T-helper 2 cell (primary cell): Measurements from ENCODE around the gene MAP4.
A peak's percentile ranks its signal among the peaks of the same experiment; 100 is the strongest.

Experiments
- DNase-seq, 5 experiments: peaks; one replicate each; pipeline versions ENCODE4 v3.0.0 to v3.0.0-alpha.2; 2012 to 2022

MAP4 gene

DNA sequence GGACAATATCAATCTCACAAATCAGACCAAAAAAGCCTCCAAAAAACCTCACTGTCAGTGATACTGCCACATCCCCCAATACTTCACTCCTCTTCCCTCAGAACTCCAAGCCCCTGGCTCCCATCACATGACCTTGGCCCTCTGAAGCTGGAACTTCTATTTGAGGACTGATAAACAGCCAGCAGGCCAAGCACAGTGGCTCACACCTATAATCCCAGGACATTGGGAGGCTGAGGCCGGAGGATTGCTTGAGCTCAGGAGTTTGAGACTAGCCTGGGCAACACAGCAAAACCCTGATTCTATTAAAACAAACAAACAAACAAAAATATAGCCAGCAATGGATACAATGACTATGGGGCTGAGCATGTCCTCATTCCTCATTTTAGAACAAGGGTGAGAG is 55.2 kb downstream of the MAP4 start:
- no peak for DNase-seq

DNA sequence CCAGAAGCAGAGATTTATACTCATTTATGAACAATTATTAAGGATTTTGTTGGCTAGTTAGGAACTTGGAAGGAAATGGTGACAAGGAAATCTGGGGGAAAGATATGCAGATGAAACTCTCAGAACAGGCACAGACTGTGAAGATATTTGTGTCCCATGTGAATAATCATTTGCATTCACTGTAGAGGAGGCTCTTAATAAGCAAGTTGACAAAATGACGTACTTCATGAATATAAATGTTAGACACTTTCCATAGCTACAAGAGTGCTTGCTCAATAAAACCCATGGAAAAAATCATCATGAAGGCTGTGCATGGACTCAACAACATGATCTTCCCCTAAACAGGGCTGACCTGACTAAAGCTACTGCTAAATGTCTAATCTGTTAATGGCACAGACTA is 59.7 kb downstream of the MAP4 start:
- no peak for DNase-seq

DNA sequence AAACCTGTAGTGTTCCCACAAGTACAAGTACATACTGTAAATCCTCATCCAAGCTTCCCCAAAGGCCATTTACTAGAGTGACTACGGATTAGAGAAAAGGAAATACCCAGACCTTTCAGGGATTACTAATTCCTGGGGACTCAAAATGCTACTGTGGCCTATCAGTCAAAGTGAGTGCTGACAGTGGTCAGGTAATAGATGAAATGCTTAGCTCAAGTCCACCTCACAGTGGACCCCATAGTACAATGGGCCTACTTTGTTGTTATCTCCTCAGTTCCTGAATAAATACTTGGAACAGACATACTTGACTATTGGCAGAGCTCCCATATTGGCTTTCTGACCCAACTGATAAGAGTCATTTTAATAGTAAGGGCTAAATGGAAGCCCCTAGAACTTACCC is 61.6 kb downstream of the MAP4 start:
- DNase-seq = no peak

DNA sequence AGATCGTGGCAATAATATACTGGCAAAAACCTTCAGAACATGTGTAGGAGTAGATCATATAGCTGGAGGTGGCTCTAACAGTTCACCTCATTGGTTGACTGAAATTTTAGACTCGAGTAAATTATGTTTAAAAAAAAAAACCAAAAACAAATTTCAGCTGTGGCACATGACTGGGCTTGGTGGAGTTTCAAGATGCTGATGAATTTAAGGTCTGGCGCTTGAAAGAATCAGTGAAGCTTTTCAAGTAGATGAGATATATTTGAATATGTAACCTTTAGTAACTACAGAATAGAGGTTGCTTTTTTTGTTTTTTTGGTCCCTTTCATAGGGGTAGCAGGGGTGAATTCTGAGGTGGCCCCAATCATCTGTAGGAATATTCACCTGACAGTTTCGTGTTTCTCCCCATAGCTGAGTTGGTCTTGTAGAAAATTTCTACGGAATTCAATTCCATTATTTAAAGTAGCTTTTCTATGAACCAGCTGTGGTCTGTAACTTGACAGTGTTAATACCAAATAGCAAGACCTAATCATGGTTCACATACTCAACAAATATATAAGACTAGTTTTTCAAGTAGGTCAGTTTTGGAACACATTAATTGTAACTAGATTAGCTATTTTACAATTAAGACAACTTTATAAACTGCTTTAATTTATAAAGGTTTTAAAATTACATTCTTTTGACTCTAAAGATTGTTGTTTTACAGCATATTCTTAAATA is 65.6 kb downstream of the MAP4 start:
- no peak for DNase-seq

DNA sequence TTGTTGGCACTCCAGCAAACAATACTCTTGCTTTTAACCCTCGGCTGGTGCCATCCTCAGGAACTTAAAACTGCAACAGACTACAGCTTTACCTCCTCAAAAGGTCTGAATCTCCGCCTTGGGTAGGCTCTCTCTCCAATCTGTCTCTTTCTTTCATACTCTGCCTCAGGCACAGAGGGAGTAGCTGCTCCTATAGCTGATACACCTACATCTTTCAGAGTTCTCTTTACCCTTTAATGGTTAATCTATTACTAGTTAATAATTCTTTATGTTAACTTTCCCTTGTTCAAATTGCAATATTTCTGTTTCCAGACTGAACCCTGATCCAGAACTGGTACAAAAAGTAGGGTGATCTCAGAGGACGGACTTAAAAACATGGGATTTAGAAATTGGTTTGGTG is 66.2 kb downstream of the MAP4 start:
- DNase-seq = no peak

DNA sequence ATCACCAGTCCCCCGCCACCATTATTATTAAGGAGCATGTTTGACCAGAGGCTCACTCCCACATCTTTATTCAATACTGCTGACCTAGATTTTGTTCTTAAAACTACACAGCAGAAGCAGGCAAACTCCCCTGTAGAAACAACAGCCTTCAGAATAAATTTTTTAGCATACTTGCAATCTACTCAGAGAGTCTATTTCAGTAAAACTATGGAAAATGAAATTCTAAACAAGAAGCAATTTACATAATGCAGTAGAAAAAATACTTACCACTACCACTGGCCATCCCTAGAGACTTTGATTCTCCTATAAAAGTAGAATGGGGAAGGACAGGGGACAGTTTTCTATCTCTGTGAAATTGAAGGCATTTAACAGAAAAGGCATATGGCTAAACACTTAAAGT is 76.0 kb downstream of the MAP4 start:
- no peak for DNase-seq

DNA sequence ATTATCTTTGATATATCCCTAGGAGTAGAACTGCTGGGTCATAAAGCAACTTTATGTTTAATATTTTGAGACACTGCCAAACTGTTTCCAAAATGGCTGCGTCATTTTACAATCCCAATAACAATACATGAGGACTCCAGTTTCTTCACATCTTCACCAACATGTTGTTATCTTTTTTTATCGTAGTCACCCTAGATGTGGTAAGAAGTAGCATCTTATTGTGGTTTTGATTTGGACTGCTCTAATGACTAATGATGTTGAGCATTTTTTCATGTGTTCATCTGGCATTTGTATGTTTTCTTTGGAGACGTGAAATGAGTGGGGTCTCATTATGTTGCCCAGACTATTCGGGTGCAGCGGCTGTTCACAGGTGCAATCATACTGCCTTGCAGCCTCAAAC is 83.8 kb downstream of the MAP4 start:
- peak in 1 of 5 experiments; percentile 32 for DNase-seq

DNA sequence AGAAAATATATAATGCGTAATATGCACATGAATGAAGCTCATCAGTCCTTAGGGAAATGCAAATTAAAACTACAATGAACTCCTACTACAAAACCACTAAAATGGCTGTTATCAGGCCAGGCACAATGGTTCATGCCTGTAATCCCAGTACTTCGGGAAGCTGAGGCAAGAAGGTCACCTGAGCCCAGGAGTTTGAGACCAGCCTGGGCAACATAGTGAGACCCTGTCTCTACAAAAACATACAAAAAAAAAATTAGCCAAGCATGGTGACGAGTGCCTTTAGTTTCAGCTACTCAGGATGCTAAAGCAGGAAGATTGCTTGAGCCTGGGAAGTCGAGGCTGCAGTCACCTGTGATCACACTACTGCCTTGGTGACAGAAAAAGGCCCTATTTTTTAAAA is 85.2 kb downstream of the MAP4 start:
- DNase-seq = no peak

DNA sequence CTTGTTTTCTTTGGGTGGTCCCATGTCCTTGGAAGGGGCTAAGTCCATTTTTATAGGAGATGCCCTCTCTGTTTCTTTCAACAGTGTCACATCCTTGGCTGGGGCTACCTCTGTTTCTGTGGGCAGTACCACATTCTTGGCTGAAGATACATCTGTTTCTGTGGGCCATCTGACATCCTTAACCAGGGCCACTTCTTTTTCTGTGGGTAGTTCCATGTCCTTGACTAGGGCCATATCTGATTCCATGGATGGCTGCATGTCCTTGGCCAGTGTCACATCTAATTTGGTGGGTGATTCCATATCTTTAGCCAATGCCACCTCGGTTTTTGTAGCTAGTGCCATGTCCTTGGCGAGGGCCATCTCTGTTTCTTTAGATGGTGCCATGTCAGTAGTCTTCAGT is 99.5 kb downstream of the MAP4 start:
- DNase-seq = no peak

DNA sequence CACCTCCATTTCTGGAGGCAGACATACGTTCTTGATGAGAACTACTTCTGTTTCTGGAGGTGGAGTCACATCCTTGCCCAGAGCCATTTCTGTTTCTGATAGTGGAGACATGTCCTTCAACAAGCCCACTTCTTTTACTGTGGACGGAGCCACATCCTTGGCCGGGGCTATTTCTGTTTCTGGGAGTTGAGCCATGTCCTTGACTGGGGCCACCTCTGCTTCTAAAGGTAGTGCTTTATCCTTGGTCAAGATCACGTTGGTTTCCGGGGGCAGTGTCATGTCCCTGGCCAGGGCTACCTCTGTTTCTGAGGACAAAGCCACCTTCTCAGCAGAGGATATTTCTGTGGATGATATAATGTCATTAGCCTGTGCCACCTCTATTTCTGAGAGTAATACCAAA is 100.0 kb downstream of the MAP4 start:
- no peak for DNase-seq

DNA sequence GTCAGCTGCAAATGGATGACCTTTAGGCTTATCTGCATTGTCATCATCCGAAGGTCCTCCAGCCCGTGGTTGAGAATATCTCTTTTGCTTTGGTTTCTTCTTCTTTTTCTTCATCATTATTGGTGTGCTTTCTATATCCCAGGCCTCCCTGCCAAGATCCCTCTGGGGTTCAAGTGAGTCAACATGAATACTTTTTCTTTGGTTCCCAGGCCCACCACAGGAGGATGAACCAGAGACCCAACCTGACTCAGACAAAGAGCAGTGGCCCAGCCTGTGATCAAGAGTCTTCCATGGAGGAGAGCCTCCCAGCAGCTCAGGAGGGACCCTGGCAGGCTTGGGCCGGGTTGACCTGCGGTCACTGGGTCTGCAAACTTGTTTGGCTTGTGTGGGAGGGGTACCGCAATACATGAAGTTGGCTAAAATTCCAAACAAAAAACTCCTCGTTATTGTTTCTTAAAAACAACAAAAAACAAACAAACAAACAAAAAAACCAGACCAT is 104.2 kb downstream of the MAP4 start:
- DNase-seq = no peak

DNA sequence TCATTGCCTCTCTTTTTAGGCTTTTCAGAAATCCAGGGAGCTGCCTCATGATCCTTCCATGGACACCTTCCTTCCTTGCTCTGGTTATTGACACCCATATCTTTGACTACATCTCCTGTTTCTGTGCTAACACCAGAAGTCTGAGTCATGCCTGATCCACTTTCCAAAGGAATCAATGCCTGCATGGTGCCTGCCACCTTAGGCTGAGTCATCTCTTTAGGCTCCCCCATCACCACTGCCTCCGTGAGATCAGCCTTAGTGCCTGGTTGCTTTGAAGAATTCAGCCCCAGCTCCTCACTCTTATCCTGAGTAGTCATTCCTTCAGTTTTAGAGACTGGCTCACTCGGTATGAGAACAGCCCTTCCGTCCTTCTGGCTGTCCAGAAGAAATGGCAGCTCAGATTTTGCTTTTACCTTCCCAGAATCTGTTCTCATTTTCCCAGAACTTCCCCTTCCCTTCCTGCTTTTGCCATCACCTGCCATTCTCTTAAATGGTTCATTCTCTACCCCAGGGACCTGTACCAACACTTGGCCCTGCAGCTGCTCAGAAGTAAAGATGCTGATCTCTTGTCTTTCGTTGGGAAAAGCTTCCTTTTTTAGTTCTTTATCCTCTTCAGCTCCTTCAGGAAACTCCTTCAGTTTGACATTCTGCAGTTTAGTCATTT is 105.3 kb downstream of the MAP4 start:
- DNase-seq = no peak

DNA sequence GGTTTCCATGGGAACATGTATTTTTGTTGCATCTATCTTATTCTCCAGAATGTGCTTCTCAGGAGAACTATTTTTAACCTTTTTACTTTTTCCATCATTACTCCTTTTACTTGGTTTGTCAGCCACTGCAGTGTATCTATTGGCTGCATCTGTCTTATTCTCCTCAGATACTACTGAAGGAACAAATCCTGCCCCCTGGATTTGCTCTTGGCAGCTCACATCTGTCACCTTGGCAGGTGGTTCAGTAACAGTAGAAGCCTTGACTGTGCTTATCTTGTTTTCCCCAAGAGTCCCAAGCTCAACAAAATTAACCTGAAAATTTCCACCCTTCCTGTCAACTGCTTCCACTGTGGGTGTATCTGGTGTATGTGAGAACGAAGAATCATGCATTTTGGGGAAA is 106.0 kb downstream of the MAP4 start:
- DNase-seq = no peak

DNA sequence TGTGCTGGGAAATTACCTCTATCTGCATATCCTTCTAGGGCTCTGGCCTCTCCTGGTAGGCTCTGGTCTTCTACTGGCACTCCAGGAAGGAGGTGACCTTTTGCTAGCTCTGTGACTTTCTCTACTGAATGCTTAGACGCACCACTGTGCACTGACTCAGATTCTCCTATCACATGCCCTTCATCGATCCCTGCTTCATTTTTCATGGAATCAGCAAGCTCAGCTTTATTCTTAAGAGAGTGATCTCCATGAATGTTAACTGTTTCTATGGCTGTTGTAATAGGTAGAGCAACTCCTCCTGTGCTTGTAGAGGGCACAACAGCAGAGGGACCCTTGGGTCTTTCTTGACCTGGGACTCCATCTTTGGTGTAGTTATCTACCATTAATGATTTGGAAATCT is 106.6 kb downstream of the MAP4 start:
- no peak for DNase-seq

DNA sequence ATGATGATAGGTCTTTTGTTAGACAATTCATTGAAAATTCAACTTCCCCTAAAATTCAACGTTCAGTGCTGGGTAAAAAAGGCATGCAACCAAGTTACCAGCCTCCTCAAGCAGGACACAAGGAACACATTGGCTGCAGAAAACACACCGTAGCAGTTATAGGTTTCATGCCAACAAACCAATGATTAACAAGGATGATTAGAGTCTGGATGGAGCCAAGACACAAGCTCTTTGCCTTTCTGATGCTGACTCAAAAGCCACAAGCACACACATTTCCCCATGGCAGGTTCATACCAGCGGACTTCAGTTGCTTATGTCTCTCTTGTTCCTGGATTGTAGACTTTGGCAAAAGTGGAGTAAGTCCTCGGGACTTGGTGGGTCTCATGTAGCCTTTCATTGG is 107.5 kb downstream of the MAP4 start:
- no peak for DNase-seq

DNA sequence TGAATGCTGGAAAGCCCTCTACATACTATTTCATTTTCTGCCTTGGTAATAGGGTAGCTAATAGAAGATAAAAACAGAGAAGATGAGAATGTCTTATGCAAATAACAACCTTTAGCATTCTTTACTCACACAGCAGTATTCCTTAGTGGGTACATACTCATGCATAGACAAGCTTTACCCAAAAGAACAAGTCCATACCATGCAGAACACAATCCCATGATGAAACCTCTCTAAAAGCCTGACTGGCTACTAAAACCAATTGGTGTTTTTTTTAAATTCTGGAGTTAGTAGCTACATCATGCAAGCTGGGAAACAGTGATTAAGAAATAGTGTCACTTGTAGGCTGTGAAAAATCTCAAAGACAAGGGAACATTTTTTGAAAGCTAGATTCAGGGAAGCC is 108.4 kb downstream of the MAP4 start:
- DNase-seq = no peak

DNA sequence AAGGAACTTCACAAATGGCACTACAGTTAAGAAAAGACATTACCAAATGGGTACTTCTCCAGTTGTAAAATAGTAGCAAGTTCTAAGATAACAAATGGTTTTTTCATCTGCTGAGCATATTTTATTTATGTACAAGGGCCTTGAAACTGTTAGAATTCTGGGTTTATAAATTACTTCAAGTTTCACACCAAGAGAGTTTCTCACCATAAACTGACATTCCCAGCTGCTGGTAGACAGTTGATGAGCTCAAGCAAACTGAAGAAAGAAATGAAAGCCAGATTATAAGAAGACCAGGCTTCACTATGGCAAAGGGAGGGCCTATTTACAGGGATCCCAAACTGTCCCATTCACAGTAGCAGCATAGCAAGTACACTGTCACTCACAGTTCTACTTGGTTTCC is 113.5 kb downstream of the MAP4 start:
- DNase-seq = no peak

DNA sequence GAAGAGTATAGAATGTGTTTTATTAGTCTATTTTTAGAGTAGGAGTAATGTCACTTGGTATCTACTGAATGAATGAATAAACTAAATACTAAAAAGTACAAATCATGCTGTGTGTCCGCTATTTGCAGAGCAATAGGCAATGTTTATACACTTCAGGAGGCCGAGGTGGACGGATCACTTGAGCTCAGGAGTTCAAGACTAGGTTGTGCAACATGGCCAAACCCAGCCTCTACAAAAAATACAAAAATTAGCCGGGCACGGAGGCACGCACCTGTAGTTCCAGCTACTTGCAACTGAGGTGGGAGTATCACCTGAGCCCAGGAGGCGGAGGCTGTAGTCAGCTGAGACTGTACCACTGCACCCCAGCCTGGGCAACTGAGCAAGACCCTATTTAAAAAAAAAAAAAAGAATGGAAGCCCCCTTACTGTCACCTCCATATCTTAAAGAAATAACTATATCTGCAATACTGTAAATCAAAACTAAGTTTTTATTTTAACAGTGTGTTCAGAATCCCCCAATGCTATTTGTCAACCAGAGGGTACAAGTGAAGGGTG is 114.9 kb downstream of the MAP4 start:
- no peak for DNase-seq

DNA sequence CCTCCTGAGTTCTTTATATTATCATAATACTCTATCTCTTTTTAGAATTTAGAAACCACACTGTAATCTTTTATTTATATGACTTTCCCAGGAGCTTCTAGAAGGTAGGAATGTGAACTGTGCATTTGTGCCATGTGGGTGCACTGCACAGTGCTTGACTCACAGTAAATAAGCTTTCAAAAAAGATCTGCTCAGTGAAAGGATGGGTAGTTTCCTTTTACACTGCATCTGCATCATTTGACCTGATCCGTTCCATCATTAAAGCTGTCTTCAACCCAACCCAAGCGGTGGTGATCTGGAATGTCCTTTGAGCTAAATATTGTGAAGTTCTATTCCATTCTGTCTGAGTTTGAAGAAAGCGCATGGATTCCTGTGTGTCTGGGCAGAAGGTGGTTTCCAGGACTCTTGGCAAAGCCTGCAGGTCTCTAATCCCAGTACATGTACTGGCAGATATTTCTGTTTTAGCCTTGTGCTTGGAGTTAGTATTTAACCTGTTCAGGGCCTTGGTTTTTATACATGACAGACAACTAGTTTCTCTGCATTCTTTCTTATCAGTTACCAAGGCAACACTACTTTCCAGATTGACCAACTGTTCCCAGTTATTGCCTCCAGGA is 116.6 kb downstream of the MAP4 start:
- DNase-seq = no peak

DNA sequence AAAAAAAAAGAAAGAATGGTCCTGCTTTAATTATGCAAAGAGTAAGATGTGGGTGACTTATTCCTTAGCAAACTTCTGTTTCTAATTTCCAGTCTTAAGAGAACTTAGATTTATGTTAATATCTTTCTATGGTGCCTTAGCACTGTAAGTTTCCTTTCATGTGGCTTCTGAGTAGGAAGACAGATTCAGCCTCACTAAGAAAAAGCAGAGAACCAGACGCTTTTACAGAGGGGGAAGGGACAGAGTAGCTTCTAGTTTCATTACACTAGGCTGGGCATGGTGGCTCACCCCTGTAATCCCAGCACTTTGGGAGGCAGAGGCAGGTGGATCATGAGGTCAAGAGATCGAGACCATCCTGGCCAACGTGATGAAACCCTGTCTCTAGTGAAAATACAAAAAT is 118.3 kb downstream of the MAP4 start:
- DNase-seq = no peak

DNA sequence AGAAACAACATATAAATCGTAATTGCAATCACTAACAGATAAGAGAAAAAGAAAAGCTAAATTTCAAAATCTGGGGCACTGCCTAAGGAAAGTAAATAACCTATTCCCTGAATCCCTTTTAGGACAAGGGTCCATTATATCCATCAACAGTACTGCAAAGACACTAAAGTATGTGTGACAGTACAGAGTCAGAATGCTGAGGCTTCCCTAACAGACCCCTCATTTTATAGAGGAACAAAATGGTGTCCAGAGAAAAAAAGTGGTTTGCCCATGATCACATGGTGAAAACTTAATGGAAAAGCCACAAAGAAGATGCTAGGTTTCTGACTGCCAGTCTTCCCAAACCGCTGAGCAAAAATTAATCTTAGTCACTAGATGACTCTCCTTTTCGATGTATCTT is 119.5 kb downstream of the MAP4 start:
- DNase-seq = no peak

DNA sequence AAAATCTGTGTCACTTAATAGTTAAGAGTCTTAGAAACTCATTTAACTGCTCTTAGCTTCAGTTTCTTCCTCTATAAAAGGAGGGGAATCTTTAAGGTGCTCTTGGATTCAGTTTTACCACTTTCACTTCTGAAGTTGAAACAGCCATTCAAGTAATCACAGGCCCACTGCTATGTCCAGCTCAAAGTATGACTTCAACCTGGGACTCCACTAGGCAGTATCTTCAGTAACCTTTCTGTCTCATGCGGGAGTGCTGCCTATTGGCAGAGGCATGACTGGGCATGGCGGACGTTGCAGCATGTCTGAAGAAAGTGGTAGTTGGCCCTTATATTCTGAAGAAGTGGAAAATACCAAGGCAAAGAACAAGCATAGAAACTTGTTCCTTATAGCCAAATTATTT is 121.0 kb downstream of the MAP4 start:
- no peak for DNase-seq

DNA sequence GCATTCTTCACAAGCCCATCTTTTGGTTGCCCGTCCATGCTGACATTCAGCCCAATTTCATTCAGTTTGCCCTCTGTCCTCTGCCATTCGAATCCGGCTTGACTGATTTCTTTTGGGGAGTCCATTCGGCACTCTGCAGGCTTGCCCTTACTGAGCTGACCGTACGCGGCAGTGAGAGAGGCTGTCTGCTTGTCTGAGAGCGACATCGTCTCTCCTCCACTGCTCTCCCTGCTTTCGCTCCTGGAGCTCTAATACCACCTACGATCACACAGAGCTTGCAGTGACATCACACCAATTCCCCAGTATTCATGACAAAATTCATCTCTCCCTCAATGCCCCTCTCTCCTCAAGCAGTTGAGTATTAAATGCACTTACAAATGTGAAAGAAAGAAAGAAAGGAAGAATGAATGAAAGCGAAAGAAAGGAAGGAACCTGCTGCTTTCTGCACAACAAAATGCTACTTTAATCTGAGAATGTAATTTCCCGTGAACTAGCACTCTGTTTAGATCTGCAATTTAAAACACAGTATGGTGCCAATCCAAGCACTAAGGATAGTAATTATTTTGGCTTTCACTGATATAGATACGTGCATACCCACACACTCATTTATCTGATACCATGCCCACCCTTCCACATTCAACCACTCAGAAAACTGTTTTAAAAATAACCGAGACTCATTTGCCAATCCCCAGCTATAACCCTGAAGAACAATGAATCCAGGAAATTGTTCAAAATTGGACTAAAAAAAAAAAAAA is 123.8 kb downstream of the MAP4 start:
- no peak for DNase-seq
